Left kidney (tissue), 2 donors: ENCODE measurements around the gene NPEPPS. TPM values are rescaled to one million over a fixed set of nuclear protein-coding genes. Genes with fewer than 3 reads are reported as not detected.

Source experiments
- DNase-seq: peaks from one replicate; pipeline ENCODE4 v3.0.0-alpha.2; 2013
- polyA plus RNA-seq: library from polyadenylated mRNA; unstranded; fragments of 120-200 nt; gene quantifications from one replicate; pipeline ENCODE4 v1.2.1, GENCODE V29; 2013; ENCODE audit not compliant: insufficient read length

The NPEPPS gene
- polyA plus RNA-seq, 1 donor, result 238 TPM

DNA sequence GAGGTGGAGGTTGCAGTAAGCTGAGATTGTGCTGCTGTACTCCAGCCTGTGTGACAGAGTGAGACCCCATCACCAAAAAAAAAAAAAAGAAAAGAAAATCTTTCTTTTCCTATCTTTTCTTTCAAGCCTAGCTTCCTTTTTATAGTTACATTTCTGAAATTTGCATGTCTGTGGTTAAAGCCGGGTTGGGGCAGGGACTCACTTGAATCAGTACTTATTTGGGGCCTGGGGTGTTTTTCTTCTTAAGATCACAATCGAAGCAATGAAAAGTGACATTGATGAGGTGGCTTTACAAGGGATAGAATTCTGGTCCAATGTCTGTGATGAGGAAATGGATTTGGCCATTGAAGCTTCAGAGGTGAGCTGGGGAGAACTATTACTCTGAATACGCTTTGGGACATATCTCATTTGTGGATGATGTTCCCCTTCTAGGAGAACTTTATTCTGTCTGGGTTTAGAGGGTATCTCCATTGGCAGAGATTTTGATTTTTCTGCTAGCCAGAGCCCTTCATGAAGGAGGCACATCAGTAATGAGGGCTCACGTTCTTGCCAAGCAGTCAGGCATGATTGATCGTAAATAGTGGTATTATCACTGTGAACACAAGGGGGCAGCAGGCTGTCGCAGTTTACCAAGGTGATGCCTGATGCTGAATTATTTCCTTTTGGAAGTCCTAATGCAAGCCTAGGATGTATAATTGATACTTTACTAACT lies 133.2 kb downstream of the NPEPPS start:
- peak; percentile 72 for DNase-seq

GRCh38 chr17:47664624-47664941 lies 133.7 kb downstream of the NPEPPS start:
- DNase-seq, result no peak

DNA sequence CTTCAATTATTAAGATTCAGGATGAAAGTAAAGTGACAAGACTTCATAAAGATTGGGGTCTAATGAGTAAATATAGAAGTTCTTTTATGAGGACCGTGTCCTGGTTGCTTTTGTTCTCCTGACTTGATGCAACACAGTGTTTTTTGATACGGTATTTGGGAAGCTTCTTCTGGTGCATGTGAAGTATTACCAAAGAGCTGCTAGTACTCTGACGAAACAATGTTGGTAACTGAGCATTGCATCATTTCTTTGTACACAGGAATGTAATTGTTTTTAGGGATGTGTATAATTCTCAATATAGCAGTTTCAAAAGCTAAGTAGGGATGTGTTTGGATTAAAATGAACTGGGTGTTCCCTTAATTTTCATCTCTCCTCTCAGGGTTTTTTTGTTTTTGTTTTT lies 134.7 kb downstream of the NPEPPS start:
- no peak for DNase-seq

DNA sequence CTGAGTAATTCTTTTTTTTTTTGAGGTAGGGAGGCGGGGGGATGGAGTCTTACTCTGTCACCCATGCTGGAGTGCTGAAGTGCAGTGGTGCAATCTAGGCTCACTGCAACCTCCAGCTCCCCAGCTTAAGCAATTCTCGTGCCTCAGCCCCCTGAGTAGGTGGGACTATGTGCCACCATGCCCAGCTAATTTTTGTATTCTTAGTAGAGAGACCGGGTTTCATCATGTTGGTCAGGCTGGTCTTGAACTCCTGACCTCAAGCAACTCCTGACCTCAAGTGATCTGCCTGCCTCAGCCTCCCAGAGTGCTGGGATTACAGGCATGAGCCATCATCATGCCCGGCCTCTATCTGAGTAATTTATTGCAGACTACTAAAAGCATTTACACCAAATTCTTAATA lies 138.2 kb downstream of the NPEPPS start:
- DNase-seq, result no peak

GRCh38 chr17:47670064-47670463 lies 139.2 kb downstream of the NPEPPS start:
- no peak for DNase-seq

Other genes with a start within 250 kb of the NPEPPS start
- 14.1 TPM for gene EFCAB13, start 207.2 kb upstream of the NPEPPS start, polyA plus RNA-seq
- 325 TPM for gene KPNB1, start 118.8 kb downstream of the NPEPPS start, polyA plus RNA-seq
- 31.1 TPM for gene TBKBP1, start 163.1 kb downstream of the NPEPPS start, polyA plus RNA-seq
- gene TBX21, start 202.1 kb downstream of the NPEPPS start, polyA plus RNA-seq, result 0.08 TPM